Subcutaneous abdominal adipose tissue (tissue), 5 donors: ENCODE data around the gene TMEM119.

Source experiments
- H3K27ac ChIP-seq: one replicate; pipeline ENCODE4 v1.7.0; 2013; ENCODE audit warnings: low read depth, mild to moderate bottlenecking, inconsistent platforms, low read length, moderate library complexity
- H3K27me3 ChIP-seq, 5 donors: one replicate each; pipeline ENCODE4 v1.7.0; 2013; ENCODE audit warnings: low read length in 5 of 5, inconsistent platforms in 1 of 5; ENCODE audit not compliant: control insufficient read depth in 5 of 5, insufficient read depth in 4 of 5
- H3K36me3 ChIP-seq, 5 donors: one replicate each; pipeline ENCODE4 v1.7.0; 2013; ENCODE audit warnings: low read length in 5 of 5; ENCODE audit not compliant: control insufficient read depth in 5 of 5, insufficient read depth in 5 of 5
- H3K4me1 ChIP-seq, 5 donors: one replicate each; pipeline ENCODE4 v1.7.0; 2013; ENCODE audit warnings: low read length in 5 of 5, mild to moderate bottlenecking in 3 of 5, moderate library complexity in 1 of 5; ENCODE audit not compliant: control insufficient read depth in 5 of 5, insufficient read depth in 5 of 5
- H3K4me3 ChIP-seq, 5 donors: one replicate each; pipeline ENCODE4 v1.7.0; 2013; ENCODE audit warnings: low read length in 5 of 5, low read depth in 1 of 5
- H3K9ac ChIP-seq, 5 donors: one replicate each; pipeline ENCODE4 v1.7.0; 2013; ENCODE audit warnings: low read length in 5 of 5, mild to moderate bottlenecking in 4 of 5, moderate library complexity in 3 of 5
- H3K9me3 ChIP-seq, 5 donors: one replicate each; pipeline ENCODE4 v1.7.0; 2013; ENCODE audit warnings: low read length in 5 of 5; ENCODE audit not compliant: control insufficient read depth in 5 of 5
- donor health status: healthy.
- donor health status: healthy.
- donor health status: healthy.
- donor health status: healthy.
- donor health status: healthy.

The TMEM119 gene

GRCh38 chr12:108583991-108584390, 13.9 kb downstream of the TMEM119 start:
- H3K9me3 ChIP-seq: no peaks in the 10 kb centered on the region
- no peaks in the 10 kb centered on the region for H3K36me3 ChIP-seq
- no peak overlapping the region for H3K4me3 ChIP-seq
- H3K27ac ChIP-seq: no peak overlapping the region
- H3K4me1 ChIP-seq: peaks cover 0 to 13% (median 7%) of the 10 kb centered on the region in 5 donors
- H3K9ac ChIP-seq: no peak overlapping the region
- peaks cover 0 to 2% (median 0%) of the 10 kb centered on the region in 5 donors for H3K27me3 ChIP-seq

- Histone ChIP-seq H3K36me3 (no peaks in the 10 kb centered on the region), H3K4me3 (no peak overlapping the region), H3K4me1 (peaks cover 0 to 13% (median 7%) of the 10 kb centered on the region in 5 donors), H3K9me3 (no peaks in the 10 kb centered on the region), H3K27ac (no peak overlapping the region), H3K27me3 (no peaks in the 10 kb centered on the region), H3K9ac (no peak overlapping the region)
These were observed 14.7 kb downstream of the TMEM119 start for GRCh38 chr12:108582978-108583770.

- Histone ChIP-seq H3K9ac (no peak overlapping the region), H3K27me3 (no peaks in the 10 kb centered on the region), H3K4me3 (no peak overlapping the region), H3K9me3 (no peaks in the 10 kb centered on the region), H3K27ac (no peak overlapping the region), H3K4me1 (peaks cover 0 to 15% (median 7%) of the 10 kb centered on the region in 5 donors), H3K36me3 (no peaks in the 10 kb centered on the region)
These were observed 15.4 kb downstream of the TMEM119 start for GRCh38 chr12:108582509-108582908.

GRCh38 chr12:108581311-108582227, 16.3 kb downstream of the TMEM119 start:
- no peak overlapping the region for H3K4me3 ChIP-seq
- H3K27ac ChIP-seq: no peak overlapping the region
- H3K27me3 ChIP-seq: no peaks in the 10 kb centered on the region
- peaks cover 0 to 15% (median 7%) of the 10 kb centered on the region in 5 donors for H3K4me1 ChIP-seq
- no peaks in the 10 kb centered on the region for H3K36me3 ChIP-seq
- H3K9me3 ChIP-seq: no peaks in the 10 kb centered on the region
- H3K9ac ChIP-seq: no peak overlapping the region

GRCh38 chr12:108580531-108580930, 17.4 kb downstream of the TMEM119 start:
- H3K27ac ChIP-seq: no peak overlapping the region
- no peaks in the 10 kb centered on the region for H3K27me3 ChIP-seq
- peaks cover 0 to 15% (median 7%) of the 10 kb centered on the region in 5 donors for H3K4me1 ChIP-seq
- H3K9ac ChIP-seq: no peak overlapping the region
- no peaks in the 10 kb centered on the region for H3K9me3 ChIP-seq
- H3K36me3 ChIP-seq: no peaks in the 10 kb centered on the region
- H3K4me3 ChIP-seq: no peak overlapping the region

- Histone ChIP-seq H3K4me3 (no peak overlapping the region), H3K27ac (no peak overlapping the region), H3K36me3 (no peaks in the 10 kb centered on the region), H3K4me1 (peaks cover 0 to 13% (median 7%) of the 10 kb centered on the region in 5 donors), H3K27me3 (no peaks in the 10 kb centered on the region), H3K9ac (no peak overlapping the region), H3K9me3 (no peaks in the 10 kb centered on the region)
These were observed 19.1 kb downstream of the TMEM119 start for GRCh38 chr12:108578813-108579212.

GRCh38 chr12:108578264-108578663, 19.6 kb downstream of the TMEM119 start:
- peaks cover 0 to 11% (median 7%) of the 10 kb centered on the region in 5 donors for H3K4me1 ChIP-seq
- no peaks in the 10 kb centered on the region for H3K9me3 ChIP-seq
- no peaks in the 10 kb centered on the region for H3K36me3 ChIP-seq
- H3K4me3 ChIP-seq: no peak overlapping the region
- H3K27me3 ChIP-seq: no peaks in the 10 kb centered on the region
- H3K9ac ChIP-seq: no peak overlapping the region
- no peak overlapping the region for H3K27ac ChIP-seq

- H3K4me3 ChIP-seq: no peak overlapping the region
- no peaks in the 10 kb centered on the region for H3K9me3 ChIP-seq
- H3K9ac ChIP-seq: no peak overlapping the region
- H3K27ac ChIP-seq: no peak overlapping the region
- no peaks in the 10 kb centered on the region for H3K36me3 ChIP-seq
- no peaks in the 10 kb centered on the region for H3K27me3 ChIP-seq
- peaks cover 0 to 11% (median 7%) of the 10 kb centered on the region in 5 donors for H3K4me1 ChIP-seq
These were observed 20.4 kb downstream of the TMEM119 start for GRCh38 chr12:108577458-108577857.

- H3K36me3 ChIP-seq: no peaks in the 10 kb centered on the region
- no peaks in the 10 kb centered on the region for H3K9me3 ChIP-seq
- H3K4me3 ChIP-seq: no peak overlapping the region
These were observed 21.1 kb downstream of the TMEM119 start for GRCh38 chr12:108576660-108577234.

More at GRCh38 chr12:108576660-108577234, 21.1 kb downstream of the TMEM119 start:
- H3K9ac ChIP-seq: no peak overlapping the region
- peaks cover 0 to 11% (median 7%) of the 10 kb centered on the region in 5 donors for H3K4me1 ChIP-seq
- no peaks in the 10 kb centered on the region for H3K27me3 ChIP-seq
- H3K27ac ChIP-seq: no peak overlapping the region
